Measurements from ENCODE around the gene EPHA4.

EPHA4 gene

DNA sequence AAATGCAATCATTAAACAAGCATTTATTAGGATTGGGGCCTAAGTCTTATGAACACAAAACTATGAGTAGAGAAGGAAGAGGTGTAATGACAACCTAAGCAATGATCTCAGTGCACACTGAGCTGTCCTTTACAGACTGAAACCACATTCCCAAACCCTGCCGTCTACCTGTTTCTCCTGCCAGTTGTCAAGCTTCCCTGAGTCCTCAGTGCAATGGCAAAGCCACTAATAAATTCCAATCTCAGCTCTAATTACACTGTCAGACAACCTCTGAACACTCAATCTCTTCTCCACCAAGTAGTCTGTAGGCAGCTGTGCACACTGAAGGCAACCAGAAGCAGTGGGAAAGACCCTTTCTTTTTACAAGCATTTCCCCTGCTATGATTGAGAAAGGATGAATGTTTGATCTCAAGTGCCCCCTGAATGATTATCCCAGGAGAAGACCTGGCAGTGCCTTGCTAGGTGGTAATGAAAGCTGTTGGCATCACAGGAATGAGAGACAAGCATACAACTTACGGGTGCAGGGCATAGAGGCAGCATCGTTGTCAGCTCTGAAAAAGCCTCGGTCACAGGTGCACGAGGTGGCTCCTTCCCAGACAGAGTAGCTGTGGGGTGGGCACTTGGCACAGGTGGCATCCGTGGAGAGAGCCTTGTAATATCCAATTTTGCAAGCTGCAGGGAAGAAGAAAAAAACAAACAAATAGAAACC, 71.4 kb downstream of the EPHA4 start:
- TF ChIP-seq EZH2 (IDR thresholded peaks at IDR 0.05; ENCODE audit: borderline replicate concordance, low read depth, low read length, severe bottlenecking): no peak
- TF ChIP-seq, protein P1, sequence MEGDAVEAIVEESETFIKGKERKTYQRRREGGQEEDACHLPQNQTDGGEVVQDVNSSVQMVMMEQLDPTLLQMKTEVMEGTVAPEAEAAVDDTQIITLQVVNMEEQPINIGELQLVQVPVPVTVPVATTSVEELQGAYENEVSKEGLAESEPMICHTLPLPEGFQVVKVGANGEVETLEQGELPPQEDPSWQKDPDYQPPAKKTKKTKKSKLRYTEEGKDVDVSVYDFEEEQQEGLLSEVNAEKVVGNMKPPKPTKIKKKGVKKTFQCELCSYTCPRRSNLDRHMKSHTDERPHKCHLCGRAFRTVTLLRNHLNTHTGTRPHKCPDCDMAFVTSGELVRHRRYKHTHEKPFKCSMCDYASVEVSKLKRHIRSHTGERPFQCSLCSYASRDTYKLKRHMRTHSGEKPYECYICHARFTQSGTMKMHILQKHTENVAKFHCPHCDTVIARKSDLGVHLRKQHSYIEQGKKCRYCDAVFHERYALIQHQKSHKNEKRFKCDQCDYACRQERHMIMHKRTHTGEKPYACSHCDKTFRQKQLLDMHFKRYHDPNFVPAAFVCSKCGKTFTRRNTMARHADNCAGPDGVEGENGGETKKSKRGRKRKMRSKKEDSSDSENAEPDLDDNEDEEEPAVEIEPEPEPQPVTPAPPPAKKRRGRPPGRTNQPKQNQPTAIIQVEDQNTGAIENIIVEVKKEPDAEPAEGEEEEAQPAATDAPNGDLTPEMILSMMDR (IDR thresholded peaks at IDR 0.05; ENCODE audit: borderline replicate concordance, extremely low read depth, low read length, poor library complexity, severe bottlenecking): no peak
- Histone ChIP-seq H2AFZ (ENCODE audit: low read depth, low read length) (no peak overlapping the region), H3K9me3 (ENCODE audit: insufficient read depth, low read length, severe bottlenecking) (no peaks in the 10 kb centered on the region), H3K27me3 (ENCODE audit: insufficient read depth, low read length, poor library complexity) (no peaks in the 10 kb centered on the region), H3K27ac (ENCODE audit: low read length) (no peak overlapping the region), H3K9ac (ENCODE audit: low read depth, low read length) (no peak overlapping the region), H3K4me2 (ENCODE audit: insufficient read depth, low read length) (no peak overlapping the region), H3K36me3 (ENCODE audit: insufficient read depth, low read length) (no peaks in the 10 kb centered on the region), H3K4me1 (ENCODE audit: insufficient read depth, low read length) (no peaks in the 10 kb centered on the region), H3K4me3 (ENCODE audit: low read depth in 1 of 2, low read length in 2 of 2) (no peak overlapping the region), H4K20me1 (ENCODE audit: insufficient read depth, low read length) (no peaks in the 10 kb centered on the region), H3K79me2 (ENCODE audit: insufficient read depth, low read length) (no peaks in the 10 kb centered on the region)
- ATAC-seq (ENCODE audit: insufficient read depth, low read depth) (no peak), DNase-seq (no peak)

DNA sequence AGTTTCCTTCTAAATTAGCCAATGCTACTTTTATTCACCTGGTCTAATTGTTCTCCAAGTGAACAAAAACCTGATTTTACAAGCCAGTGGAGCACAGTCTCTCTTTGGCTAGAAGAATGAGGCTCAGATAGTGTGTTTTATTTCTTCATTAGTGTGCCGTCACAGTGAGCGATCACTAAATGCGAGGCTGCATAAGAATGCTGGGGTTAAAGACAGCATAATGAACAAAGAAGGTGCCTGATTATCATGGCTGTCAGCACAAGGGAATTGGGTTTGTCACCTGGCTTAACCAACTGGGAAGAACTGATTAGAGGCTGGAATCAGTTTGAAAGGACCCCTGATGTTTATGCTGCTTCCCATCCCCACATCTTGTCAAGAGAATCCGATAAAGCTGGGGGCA, 76.4 kb downstream of the EPHA4 start:
- H3K27ac ChIP-seq (ENCODE audit: low read length): no peak overlapping the region
- H3K9ac ChIP-seq (ENCODE audit: low read depth, low read length): no peak overlapping the region
- DNase-seq (no peak), ATAC-seq (ENCODE audit: insufficient read depth, low read depth) (no peak)
- no peaks in the 10 kb centered on the region for H3K79me2 ChIP-seq (ENCODE audit: insufficient read depth, low read length)
- H4K20me1 ChIP-seq (ENCODE audit: insufficient read depth, low read length): no peaks in the 10 kb centered on the region
- H3K9me3 ChIP-seq (ENCODE audit: insufficient read depth, low read length, severe bottlenecking): no peaks in the 10 kb centered on the region
- H3K36me3 ChIP-seq (ENCODE audit: insufficient read depth, low read length): no peaks in the 10 kb centered on the region
- no peaks in the 10 kb centered on the region for H3K4me1 ChIP-seq (ENCODE audit: insufficient read depth, low read length)
- H3K27me3 ChIP-seq (ENCODE audit: insufficient read depth, low read length, poor library complexity): no peaks in the 10 kb centered on the region
- H2AFZ ChIP-seq (ENCODE audit: low read depth, low read length): no peak overlapping the region
- no peak overlapping the region for H3K4me2 ChIP-seq (ENCODE audit: insufficient read depth, low read length)
- no peak overlapping the region for H3K4me3 ChIP-seq (ENCODE audit: low read depth in 1 of 2, low read length in 2 of 2)
- no peak for TF ChIP-seq EZH2 (IDR thresholded peaks at IDR 0.05; ENCODE audit: borderline replicate concordance, low read depth, low read length, severe bottlenecking)
- TF ChIP-seq, protein P1 (IDR thresholded peaks at IDR 0.05; ENCODE audit: borderline replicate concordance, extremely low read depth, low read length, poor library complexity, severe bottlenecking): no peak

DNA sequence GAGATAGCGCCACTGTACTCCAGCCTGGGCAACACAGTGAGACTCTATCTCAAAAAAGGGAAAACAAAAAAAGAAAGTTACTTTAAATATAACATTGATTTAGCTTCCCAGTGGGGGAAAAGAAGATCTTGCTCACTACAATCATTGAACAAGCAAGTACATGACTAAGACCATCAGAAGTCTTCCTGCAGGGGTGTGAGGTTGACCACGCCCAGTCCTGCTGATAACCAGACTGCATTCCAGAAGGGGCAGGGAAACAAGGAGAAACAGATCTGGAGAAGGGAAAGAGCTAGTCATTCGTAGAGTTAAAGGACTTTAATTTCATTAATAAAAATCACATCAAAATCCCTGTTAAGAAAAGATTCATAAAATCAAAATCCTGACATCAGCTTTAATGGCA, 77.5 kb downstream of the EPHA4 start:
- H3K4me2 ChIP-seq (ENCODE audit: insufficient read depth, low read length): no peak overlapping the region
- H3K4me1 ChIP-seq (ENCODE audit: insufficient read depth, low read length): no peaks in the 10 kb centered on the region
- no peaks in the 10 kb centered on the region for H3K36me3 ChIP-seq (ENCODE audit: insufficient read depth, low read length)
- H3K79me2 ChIP-seq (ENCODE audit: insufficient read depth, low read length): no peaks in the 10 kb centered on the region
- H3K4me3 ChIP-seq (ENCODE audit: low read depth in 1 of 2, low read length in 2 of 2): no peak overlapping the region
- no peaks in the 10 kb centered on the region for H4K20me1 ChIP-seq (ENCODE audit: insufficient read depth, low read length)
- H3K9me3 ChIP-seq (ENCODE audit: insufficient read depth, low read length, severe bottlenecking): no peaks in the 10 kb centered on the region
- H3K27me3 ChIP-seq (ENCODE audit: insufficient read depth, low read length, poor library complexity): no peaks in the 10 kb centered on the region
- no peak for ATAC-seq (ENCODE audit: insufficient read depth, low read depth)
- H3K9ac ChIP-seq (ENCODE audit: low read depth, low read length): no peak overlapping the region
- no peak overlapping the region for H3K27ac ChIP-seq (ENCODE audit: low read length)
- no peak for DNase-seq
- H2AFZ ChIP-seq (ENCODE audit: low read depth, low read length): no peak overlapping the region
- TF ChIP-seq, protein P1 (IDR thresholded peaks at IDR 0.05; ENCODE audit: borderline replicate concordance, extremely low read depth, low read length, poor library complexity, severe bottlenecking): no peak
- no peak for TF ChIP-seq EZH2 (IDR thresholded peaks at IDR 0.05; ENCODE audit: borderline replicate concordance, low read depth, low read length, severe bottlenecking)
